GM20431 (cell line): ENCODE results near the gene MYCBP2.
"Not testable (repeated sequence)": the region's sequence is repeated elsewhere in the genome, so short reads cannot be mapped to it uniquely, and the experiment has no call there.

ENCODE experiments used
- in situ Hi-C: fragments of 300-500 bp; cut with MseI, MboI; formaldehyde crosslinking; loops from one replicate; pipeline ENCODE4 v1.15.0; 2020; ENCODE audit warnings: low sequenced_read_pairs; ENCODE audit not compliant: unreplicated experiment

The MYCBP2 gene

DNA sequence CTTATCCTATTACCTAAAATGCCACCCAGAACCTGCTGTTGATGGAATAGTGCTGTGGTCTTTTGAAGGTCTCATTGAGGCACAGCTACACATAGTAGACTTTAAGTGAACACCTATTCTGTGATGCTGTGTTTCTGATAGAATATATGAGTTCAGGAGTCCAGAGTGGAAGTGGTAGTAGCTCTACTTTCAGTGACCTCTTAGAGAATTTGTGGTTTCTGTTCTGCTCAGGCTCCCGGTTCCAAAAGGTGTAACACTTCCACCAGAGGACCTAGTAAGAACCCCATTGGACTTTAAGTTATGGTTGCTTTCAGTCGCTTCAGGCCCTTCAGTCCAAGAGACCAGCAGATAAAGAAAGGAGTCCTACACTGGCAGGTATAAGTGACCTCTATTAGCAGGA, 11.4 kb upstream of the MYCBP2 start:
- in situ Hi-C loops, result no loop called here

DNA sequence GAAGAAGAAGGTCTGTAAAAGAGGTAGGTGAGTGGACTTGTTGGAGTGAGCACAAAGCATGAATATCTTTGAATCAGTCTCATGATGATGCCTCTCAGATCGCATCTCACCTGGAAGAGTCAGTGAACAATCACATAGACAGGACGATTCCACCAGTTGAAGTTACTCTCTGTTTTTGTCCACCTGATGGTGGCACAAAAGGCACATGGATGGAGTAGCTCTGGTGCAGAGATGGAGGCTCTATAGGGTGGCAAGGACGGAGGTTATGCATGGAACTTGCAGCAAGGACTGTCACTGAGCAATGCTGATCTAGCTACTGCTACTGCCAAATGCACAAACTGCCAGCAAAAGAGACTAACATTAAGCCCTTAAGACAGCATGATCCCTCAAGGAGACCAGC, 10.3 kb upstream of the MYCBP2 start:
- in situ Hi-C loops, result no loop called here

- in situ Hi-C loops, result no loop called here
Measured at GRCh38 chr13:77335543-77335942, 8.6 kb upstream of the MYCBP2 start.

DNA sequence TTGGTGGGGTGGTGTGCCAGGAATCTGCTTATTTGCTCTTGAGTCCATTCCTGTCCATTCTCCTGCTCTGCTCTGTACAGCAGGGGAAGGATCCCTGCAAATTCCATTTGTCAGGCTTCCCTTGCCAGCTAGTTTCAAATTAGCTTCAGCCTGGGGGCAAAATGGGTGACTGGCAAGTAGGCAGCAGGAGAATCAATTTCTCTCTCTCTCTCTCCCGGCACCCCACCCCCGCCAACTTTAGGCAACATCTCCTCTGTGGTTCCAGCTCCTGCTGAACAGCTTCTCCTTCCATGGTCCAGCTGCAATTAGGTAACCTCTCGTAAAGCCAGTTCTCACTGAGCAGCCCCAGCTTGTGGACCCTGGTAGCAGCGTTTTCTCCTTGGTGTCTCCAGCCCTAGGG, 6.7 kb upstream of the MYCBP2 start:
- in situ Hi-C loops, result no loop called here

DNA sequence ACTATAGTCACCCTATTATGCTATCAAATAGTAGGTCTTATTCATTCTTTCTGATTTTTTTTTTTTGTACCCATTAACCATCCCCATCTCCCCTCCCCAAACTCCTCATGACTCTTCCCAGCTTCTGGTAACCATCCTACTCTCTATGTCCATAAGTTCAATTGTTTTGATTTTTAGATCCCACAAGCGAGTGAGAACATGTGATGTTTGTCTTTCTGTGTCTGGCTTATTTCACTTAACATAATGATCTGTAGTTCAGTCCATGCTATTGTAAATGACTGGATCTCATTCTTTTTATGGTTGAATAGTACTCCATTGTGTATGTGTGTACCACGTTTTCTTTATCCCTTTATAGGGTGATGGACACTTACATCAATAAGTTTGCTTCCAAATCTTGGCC, 4.5 kb upstream of the MYCBP2 start:
- in situ Hi-C loops, result no loop called here

- in situ Hi-C loops, result no loop called here
Measured at GRCh38 chr13:77329911-77330584, 3.2 kb upstream of the MYCBP2 start.

DNA sequence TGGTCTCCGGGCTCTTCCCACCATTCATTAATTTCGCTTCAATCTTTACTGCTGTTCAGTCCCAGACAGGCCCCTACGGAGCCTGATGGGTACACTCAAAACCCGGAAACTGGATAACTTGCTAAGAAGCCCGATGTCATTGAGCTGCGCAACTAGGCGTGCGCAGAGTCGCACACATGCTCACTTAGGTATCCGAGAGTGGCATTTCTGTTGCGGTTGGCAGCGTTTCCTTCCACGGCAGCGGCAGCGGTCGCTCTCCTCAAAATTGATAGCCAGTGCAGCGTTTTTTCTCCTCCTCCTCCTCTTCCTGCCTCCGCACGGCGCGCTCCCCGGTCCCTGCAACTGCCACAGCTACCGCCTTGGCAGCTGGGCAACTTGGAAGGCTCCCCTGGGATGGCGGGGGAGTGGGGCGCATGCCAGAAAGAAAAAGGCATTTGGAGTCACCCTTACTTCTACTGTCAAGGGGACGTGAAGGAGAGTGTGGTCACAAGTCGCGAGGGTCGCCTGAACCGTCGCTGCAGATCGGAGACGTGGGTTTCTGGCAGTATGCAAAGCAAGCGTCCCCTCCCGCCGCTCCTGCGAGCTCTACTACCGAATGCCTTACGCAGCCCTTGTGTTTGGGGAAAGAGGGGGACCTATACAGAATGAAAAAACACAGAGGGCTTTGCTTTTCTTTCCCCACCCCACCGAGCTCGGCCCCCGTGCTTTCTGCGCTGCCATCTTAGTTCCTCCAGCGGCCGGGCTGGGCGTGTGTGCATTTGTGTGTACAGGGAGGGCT, 2.4 kb upstream of the MYCBP2 start:
- in situ Hi-C loops, result no loop called here

GRCh38 chr13:77328819-77329132, 1.9 kb upstream of the MYCBP2 start:
- in situ Hi-C loops, result no loop called here

- in situ Hi-C loops, result no loop called here
Measured at GRCh38 chr13:77325371-77325980, 1.4 kb downstream of the MYCBP2 start.

DNA sequence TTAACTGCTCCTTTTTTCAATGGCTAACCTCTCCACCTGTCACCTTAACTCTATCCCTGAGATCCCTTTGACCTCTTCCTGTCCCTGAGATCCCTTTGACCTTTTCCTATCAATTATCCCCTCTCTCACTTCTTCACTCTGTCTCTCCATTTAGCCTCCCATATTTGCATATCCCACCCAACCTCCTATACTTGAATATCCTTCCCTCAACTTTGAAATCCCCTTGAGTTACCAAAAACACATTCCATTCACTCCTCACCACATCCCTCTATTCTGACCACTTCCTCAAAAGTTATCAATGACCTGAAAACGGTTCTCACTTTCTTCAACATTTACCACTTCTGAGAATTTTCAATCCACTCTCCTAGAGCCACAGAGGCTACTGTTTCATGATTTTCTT, 3.0 kb downstream of the MYCBP2 start:
- in situ Hi-C loops, result no loop called here

- in situ Hi-C loops, result no loop called here
Measured at GRCh38 chr13:77319536-77319935, 7.4 kb downstream of the MYCBP2 start.

GRCh38 chr13:77318741-77319140, 8.2 kb downstream of the MYCBP2 start:
- in situ Hi-C loops, result no loop called here

DNA sequence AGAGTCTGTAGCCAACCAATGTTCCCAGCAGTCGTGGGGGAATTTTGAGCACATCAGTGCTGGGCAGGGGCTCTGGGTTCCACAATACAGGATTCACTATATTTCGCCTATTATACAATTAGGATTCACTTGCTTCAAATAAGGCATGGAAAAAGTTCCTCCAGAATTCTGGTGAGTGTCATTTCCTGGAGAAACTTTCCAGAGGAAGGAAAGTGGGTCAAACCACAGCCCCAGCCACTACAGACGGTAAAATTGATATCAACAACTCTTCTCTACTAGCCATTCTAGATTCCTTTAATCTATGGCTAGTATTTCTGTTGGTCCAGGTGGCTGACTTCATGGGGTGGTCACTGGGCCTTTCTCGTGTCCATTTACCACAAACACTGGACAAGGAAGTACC, 10.5 kb downstream of the MYCBP2 start:
- in situ Hi-C loops, result no loop called here

DNA sequence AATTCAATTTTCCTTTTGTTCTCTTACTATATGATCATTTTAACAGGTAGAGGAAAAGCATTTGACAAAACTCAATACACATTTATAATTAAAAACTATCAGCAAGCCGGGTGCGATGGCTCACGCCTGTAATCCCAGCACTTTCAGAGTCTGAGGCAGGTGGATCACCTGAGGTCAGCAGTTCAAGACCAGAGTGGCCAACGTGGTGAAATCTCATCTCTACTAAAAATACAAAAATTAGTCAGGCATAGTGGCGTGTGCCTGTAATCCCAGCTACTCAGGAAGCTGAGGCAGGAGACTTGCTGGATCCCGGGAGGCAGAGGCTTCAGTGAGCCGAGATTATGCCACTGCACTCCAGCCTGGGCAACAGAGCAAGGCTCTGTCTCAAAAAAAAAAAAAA, 11.4 kb downstream of the MYCBP2 start:
- in situ Hi-C loops, result not testable (repeated sequence)

- in situ Hi-C loops, result no loop called here
Measured at GRCh38 chr13:77313923-77314322, 13.0 kb downstream of the MYCBP2 start.

GRCh38 chr13:77312311-77312710, 14.6 kb downstream of the MYCBP2 start:
- in situ Hi-C loops, result no loop called here

- in situ Hi-C loops, result no loop called here
Measured at GRCh38 chr13:77310579-77311279, 16.2 kb downstream of the MYCBP2 start.

GRCh38 chr13:77310161-77310560, 16.7 kb downstream of the MYCBP2 start:
- in situ Hi-C loops, result no loop called here

GRCh38 chr13:77309254-77309653, 17.6 kb downstream of the MYCBP2 start:
- in situ Hi-C loops, result no loop called here

DNA sequence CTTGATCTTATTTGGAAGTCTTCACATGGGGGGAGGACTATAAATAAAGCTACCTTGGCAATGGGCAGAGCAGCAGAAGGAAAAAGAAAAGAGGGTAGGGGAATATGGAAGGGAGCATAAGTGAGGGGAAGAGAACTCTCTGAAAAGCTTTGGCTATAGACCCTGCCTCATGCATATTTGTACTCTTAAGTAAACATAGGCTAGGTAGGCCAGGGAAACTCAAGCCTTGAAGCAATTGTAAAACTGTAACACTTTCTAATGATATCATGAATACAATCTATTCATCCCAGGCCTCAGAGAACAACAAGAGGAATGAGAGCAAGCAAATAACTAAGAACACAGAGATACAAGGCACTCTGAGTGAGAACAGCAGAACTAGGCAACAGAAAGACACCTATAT, 20.4 kb downstream of the MYCBP2 start:
- in situ Hi-C loops, result no loop called here

GRCh38 chr13:77305266-77305665, 21.6 kb downstream of the MYCBP2 start:
- in situ Hi-C loops, result no loop called here
